Liver (tissue), 9 donors: ENCODE results near the gene TEKTIP1. TPM values are rescaled to one million over a fixed set of nuclear protein-coding genes. Genes with fewer than 3 reads are reported as not detected.

Experiments used
- DNase-seq: peaks from one replicate; pipeline ENCODE4 v3.0.0-alpha.2; 2017; ENCODE audit warnings: low spot score
- H3K27ac ChIP-seq, 2 donors: one replicate each; pipeline ENCODE4 v1.7.0; 2013; ENCODE audit warnings: inconsistent platforms in 2 of 2, low read length in 2 of 2, control low read depth in 1 of 2, low read depth in 1 of 2, mild to moderate bottlenecking in 1 of 2
- H3K27me3 ChIP-seq, 4 donors: one replicate each; pipeline versions ENCODE4 v1.6.1 to v1.7.0; 2013; ENCODE audit warnings: low read length in 3 of 4, inconsistent platforms in 1 of 4, mild to moderate bottlenecking in 1 of 4, moderate library complexity in 1 of 4; ENCODE audit not compliant: control insufficient read depth in 4 of 4, insufficient read depth in 4 of 4
- H3K36me3 ChIP-seq, 4 donors: one replicate each; pipeline versions ENCODE4 v1.6.1 to v1.7.0; 2013; ENCODE audit warnings: low read length in 3 of 4, mild to moderate bottlenecking in 3 of 4, low read depth in 1 of 4, moderate library complexity in 1 of 4; ENCODE audit not compliant: control insufficient read depth in 4 of 4, insufficient read depth in 3 of 4
- H3K4me1 ChIP-seq, 4 donors: one replicate each; pipeline versions ENCODE4 v1.6.1 to v1.7.0; 2013; ENCODE audit warnings: low read length in 3 of 4, mild to moderate bottlenecking in 3 of 4, moderate library complexity in 1 of 4; ENCODE audit not compliant: control insufficient read depth in 4 of 4, insufficient read depth in 4 of 4
- H3K4me3 ChIP-seq, 3 donors: one replicate each; pipeline versions ENCODE4 v1.6.1 to v1.7.0; 2013; ENCODE audit warnings: low read length in 3 of 3, control low read depth in 1 of 3, low read depth in 1 of 3, mild to moderate bottlenecking in 1 of 3
- H3K9ac ChIP-seq, 2 donors: one replicate each; pipeline ENCODE4 v1.7.0; 2013; ENCODE audit warnings: low read length in 2 of 2, mild to moderate bottlenecking in 2 of 2, moderate library complexity in 2 of 2, control low read depth in 1 of 2, low read depth in 1 of 2
- H3K9me3 ChIP-seq, 4 donors: one replicate each; pipeline versions ENCODE4 v1.6.1 to v1.7.0; 2013; ENCODE audit warnings: low read length in 3 of 4; ENCODE audit not compliant: control insufficient read depth in 4 of 4
- EGR1 ChIP-seq, 2 donors: IDR thresholded peaks; 2 replicates each; pipeline ENCODE4 v1.6.1; 2016 to 2018; ENCODE audit warnings: antibody characterized with exemption in 2 of 2, low read depth in 2 of 2
- FOXA1 ChIP-seq: IDR thresholded peaks from 2 replicates; pipeline ENCODE4 v1.6.1; 2016; ENCODE audit warnings: antibody characterized with exemption
- FOXA2 ChIP-seq: IDR thresholded peaks from 2 replicates; pipeline ENCODE4 v1.6.1; 2016; ENCODE audit warnings: antibody characterized with exemption
- GABPA ChIP-seq, 2 donors: IDR thresholded peaks in 1 of 2; conservative IDR thresholded peaks in 1 of 2; 2 replicates each; pipeline ENCODE4 v1.6.1; 2016; ENCODE audit warnings: antibody characterized with exemption in 2 of 2, mild to moderate bottlenecking in 1 of 2, moderate library complexity in 1 of 2
- HNF4A ChIP-seq, 2 donors: conservative IDR thresholded peaks; 2 replicates each; pipeline ENCODE4 v1.6.1; 2016; ENCODE audit warnings: antibody characterized with exemption in 2 of 2, mild to moderate bottlenecking in 2 of 2
- HNF4G ChIP-seq: IDR thresholded peaks from 2 replicates; pipeline ENCODE4 v1.6.1; 2016; ENCODE audit warnings: antibody characterized with exemption
- JUND ChIP-seq, 2 donors: IDR thresholded peaks; 2 replicates each; pipeline ENCODE4 v1.6.1; 2016; ENCODE audit warnings: antibody characterized with exemption in 2 of 2
- MAX ChIP-seq: IDR thresholded peaks from 2 replicates; pipeline ENCODE4 v1.6.1; 2016; ENCODE audit warnings: antibody characterized with exemption
- NR2F2 ChIP-seq: IDR thresholded peaks from 2 replicates; pipeline ENCODE4 v1.6.1; 2016; ENCODE audit warnings: antibody characterized with exemption
- RAD21 ChIP-seq, 2 donors: IDR thresholded peaks; 2 replicates each; pipeline ENCODE4 v1.6.1; 2016; ENCODE audit warnings: antibody characterized with exemption in 2 of 2, mild to moderate bottlenecking in 2 of 2
- RXRA ChIP-seq, 2 donors: IDR thresholded peaks; 2 replicates each; pipeline ENCODE4 v1.6.1; 2017 to 2018; ENCODE audit warnings: antibody characterized with exemption in 2 of 2, mild to moderate bottlenecking in 1 of 2
- SP1 ChIP-seq: IDR thresholded peaks from 2 replicates; pipeline ENCODE4 v1.6.1; 2018; ENCODE audit warnings: antibody characterized with exemption, mild to moderate bottlenecking
- TAF1 ChIP-seq: conservative IDR thresholded peaks from 2 replicates; pipeline ENCODE4 v1.6.1; 2016; ENCODE audit warnings: antibody characterized with exemption, mild to moderate bottlenecking
- WGBS: extraction: QIAGEN DNeasy Blood & Tissue Kit; methylation state at CpG from one replicate; pipeline ENCODE4 v1.1.7; 2013; 5-methylcytosine and 5-hydroxymethylcytosine counted together
- polyA plus RNA-seq, 2 donors: library from polyadenylated mRNA; stranded (reverse) in 1 of 2; unstranded in 1 of 2; fragments of 200-250 nt in 1 of 2; fragments of >200 nt in 1 of 2; fragmentation: Nextera tagmentation in 1 of 2; extraction: Ambion mirVana in 1 of 2; gene quantifications; one replicate each; pipeline versions ENCODE4 v1.2.1 to v1.2.3, GENCODE V29; 2013 to 2015
- total RNA-seq, 2 donors: library from RNA; depleted of rRNA; stranded (reverse); fragments of >200 nt; gene quantifications; one replicate each; pipeline ENCODE4 v1.2.3, GENCODE V29; 2014
- TF ChIP-seq, protein P1 (sequence below): IDR thresholded peaks from 2 replicates; pipeline ENCODE4 v1.6.1; 2016; ENCODE audit warnings: antibody characterized with exemption
- TF ChIP-seq, protein P2 (sequence below): fragments of 150-350 bp; IDR thresholded peaks from 2 replicates; pipeline ENCODE4 v1.5.1; 2017; ENCODE audit warnings: improper control_type of control experiment, low read depth, low read length; ENCODE audit not compliant: missing input control
- TF ChIP-seq, protein P3 (sequence below): IDR thresholded peaks from 2 replicates; pipeline ENCODE4 v1.6.1; 2016; ENCODE audit warnings: antibody characterized with exemption
- TF ChIP-seq, protein P4 (sequence below): IDR thresholded peaks from 2 replicates; pipeline ENCODE4 v1.6.1; 2016; ENCODE audit warnings: antibody characterized with exemption, mild to moderate bottlenecking
- donor health status: healthy.
- donor health status: healthy.
- donor health status: healthy.
- donor health status: healthy.
- donor health status: healthy.

Gene TEKTIP1
- total and polyA plus RNA-seq, 4 donors: 0.17 TPM; not detected in 3

DNA sequence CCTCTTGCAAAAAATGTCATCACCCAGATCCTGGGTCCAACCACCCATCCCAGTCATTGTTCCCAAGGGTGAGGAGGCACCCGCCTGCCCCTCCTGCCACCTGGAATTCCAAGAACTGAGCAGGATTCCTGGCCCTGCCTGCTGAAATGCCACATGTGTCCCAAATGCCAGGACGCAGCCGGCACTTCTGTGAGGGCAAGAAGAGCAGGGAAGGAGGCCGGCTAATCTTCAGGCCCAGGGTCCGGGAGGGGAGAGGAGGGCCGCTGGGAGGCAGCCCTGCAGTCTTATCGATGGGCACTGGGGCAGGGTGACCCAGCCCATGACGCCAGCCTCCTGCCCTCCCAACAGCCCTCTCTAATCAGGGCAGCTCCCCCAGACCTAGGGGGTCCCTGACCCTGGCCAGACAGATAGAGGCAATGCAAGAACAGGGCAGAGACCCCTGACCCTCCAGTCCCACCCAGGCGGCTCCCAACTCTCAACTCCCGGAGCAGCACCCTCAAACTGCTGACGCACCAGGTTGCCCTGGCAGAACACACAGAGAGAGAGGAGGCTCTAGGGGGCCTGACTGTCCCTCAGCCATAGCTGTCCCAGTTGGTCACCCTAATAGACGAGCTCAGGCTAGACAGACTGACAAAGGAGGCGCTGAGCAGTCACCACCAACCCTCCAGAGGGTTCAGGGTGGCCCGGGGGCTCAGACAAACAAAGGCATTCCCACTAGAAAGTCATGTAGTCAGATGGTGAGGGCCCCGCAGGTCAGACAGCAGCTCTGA is 16.9 kb downstream of the TEKTIP1 start (continued):
- TF ChIP-seq, protein P1, sequence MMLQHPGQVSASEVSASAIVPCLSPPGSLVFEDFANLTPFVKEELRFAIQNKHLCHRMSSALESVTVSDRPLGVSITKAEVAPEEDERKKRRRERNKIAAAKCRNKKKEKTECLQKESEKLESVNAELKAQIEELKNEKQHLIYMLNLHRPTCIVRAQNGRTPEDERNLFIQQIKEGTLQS: no peak
- TF ChIP-seq FOXA2: no peak
- TF ChIP-seq HNF4G: no peak
- TF ChIP-seq HNF4A (conservative IDR thresholded peaks at IDR 0.05): no peak
- TF ChIP-seq RAD21 (IDR thresholded peaks at IDR 0.05): no peak

DNA sequence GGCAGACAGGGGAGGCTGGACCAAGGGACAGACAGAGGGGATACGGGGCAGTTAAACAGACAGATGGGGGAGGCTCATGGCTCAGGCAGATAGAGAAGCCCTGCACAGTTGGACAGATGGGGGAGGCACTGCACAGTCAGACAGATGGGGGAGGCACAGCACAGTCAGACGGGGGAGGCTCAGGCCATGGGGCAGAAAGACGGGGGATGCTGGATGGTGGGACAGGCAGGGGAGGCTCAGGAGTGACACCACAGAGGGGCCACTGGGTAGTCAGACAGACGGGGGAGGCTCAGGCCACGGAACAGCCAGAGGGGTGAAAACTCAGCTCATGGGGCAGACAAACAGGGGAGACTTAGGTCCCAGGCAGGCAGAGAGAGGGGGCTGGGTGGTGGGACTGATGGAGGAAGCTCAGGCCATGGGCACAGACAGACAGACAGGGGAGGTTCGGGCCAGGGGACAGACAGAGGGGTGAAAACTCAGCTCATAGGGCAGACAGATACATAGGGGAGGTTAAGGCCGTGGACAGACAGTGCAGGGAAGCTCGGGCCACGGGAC is 17.5 kb downstream of the TEKTIP1 start:
- no peak for DNase-seq
- H3K9me3 ChIP-seq: no peaks in the 10 kb centered on the region
- peak overlapping the region; percentile 24 to 45 for H3K9ac ChIP-seq
- H3K4me1 ChIP-seq: peaks cover 9 to 44% (median 25%) of the 10 kb centered on the region in 4 donors
- H3K27ac ChIP-seq: peak overlapping the region in 1 of 2 donors; percentile 16
- H3K4me3 ChIP-seq: peak overlapping the region; percentile 75 to 96 (median 88)
- no peaks in the 10 kb centered on the region for H3K27me3 ChIP-seq
- TF ChIP-seq RXRA (IDR thresholded peaks at IDR 0.05) (no peak), MAX (no peak), FOXA2 (no peak), EGR1 (IDR thresholded peaks at IDR 0.05; ENCODE audit: low read depth in 2 of 2) (no peak), SP1 (no peak), NR2F2 (no peak), HNF4G (no peak), RAD21 (IDR thresholded peaks at IDR 0.05) (no peak), HNF4A (conservative IDR thresholded peaks at IDR 0.05) (no peak), TAF1 (no peak), JUND (IDR thresholded peaks at IDR 0.05) (no peak), GABPA (IDR thresholded peaks at IDR 0.05 in 1 of 2, conservative IDR thresholded peaks at IDR 0.05 in 1 of 2) (no peak), FOXA1 (no peak)
- TF ChIP-seq, protein P2, sequence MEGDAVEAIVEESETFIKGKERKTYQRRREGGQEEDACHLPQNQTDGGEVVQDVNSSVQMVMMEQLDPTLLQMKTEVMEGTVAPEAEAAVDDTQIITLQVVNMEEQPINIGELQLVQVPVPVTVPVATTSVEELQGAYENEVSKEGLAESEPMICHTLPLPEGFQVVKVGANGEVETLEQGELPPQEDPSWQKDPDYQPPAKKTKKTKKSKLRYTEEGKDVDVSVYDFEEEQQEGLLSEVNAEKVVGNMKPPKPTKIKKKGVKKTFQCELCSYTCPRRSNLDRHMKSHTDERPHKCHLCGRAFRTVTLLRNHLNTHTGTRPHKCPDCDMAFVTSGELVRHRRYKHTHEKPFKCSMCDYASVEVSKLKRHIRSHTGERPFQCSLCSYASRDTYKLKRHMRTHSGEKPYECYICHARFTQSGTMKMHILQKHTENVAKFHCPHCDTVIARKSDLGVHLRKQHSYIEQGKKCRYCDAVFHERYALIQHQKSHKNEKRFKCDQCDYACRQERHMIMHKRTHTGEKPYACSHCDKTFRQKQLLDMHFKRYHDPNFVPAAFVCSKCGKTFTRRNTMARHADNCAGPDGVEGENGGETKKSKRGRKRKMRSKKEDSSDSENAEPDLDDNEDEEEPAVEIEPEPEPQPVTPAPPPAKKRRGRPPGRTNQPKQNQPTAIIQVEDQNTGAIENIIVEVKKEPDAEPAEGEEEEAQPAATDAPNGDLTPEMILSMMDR: no peak
- TF ChIP-seq, protein P3, sequence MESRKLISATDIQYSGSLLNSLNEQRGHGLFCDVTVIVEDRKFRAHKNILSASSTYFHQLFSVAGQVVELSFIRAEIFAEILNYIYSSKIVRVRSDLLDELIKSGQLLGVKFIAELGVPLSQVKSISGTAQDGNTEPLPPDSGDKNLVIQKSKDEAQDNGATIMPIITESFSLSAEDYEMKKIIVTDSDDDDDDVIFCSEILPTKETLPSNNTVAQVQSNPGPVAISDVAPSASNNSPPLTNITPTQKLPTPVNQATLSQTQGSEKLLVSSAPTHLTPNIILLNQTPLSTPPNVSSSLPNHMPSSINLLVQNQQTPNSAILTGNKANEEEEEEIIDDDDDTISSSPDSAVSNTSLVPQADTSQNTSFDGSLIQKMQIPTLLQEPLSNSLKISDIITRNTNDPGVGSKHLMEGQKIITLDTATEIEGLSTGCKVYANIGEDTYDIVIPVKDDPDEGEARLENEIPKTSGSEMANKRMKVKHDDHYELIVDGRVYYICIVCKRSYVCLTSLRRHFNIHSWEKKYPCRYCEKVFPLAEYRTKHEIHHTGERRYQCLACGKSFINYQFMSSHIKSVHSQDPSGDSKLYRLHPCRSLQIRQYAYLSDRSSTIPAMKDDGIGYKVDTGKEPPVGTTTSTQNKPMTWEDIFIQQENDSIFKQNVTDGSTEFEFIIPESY: no peak
- TF ChIP-seq, protein P4, sequence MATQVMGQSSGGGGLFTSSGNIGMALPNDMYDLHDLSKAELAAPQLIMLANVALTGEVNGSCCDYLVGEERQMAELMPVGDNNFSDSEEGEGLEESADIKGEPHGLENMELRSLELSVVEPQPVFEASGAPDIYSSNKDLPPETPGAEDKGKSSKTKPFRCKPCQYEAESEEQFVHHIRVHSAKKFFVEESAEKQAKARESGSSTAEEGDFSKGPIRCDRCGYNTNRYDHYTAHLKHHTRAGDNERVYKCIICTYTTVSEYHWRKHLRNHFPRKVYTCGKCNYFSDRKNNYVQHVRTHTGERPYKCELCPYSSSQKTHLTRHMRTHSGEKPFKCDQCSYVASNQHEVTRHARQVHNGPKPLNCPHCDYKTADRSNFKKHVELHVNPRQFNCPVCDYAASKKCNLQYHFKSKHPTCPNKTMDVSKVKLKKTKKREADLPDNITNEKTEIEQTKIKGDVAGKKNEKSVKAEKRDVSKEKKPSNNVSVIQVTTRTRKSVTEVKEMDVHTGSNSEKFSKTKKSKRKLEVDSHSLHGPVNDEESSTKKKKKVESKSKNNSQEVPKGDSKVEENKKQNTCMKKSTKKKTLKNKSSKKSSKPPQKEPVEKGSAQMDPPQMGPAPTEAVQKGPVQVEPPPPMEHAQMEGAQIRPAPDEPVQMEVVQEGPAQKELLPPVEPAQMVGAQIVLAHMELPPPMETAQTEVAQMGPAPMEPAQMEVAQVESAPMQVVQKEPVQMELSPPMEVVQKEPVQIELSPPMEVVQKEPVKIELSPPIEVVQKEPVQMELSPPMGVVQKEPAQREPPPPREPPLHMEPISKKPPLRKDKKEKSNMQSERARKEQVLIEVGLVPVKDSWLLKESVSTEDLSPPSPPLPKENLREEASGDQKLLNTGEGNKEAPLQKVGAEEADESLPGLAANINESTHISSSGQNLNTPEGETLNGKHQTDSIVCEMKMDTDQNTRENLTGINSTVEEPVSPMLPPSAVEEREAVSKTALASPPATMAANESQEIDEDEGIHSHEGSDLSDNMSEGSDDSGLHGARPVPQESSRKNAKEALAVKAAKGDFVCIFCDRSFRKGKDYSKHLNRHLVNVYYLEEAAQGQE: no peak
- no peaks in the 10 kb centered on the region for H3K36me3 ChIP-seq
- WGBS: 45% methylated on average over 9 of the region's 9 CpGs
